ENCODE measurements around the gene ADAMTS3.

DNA sequence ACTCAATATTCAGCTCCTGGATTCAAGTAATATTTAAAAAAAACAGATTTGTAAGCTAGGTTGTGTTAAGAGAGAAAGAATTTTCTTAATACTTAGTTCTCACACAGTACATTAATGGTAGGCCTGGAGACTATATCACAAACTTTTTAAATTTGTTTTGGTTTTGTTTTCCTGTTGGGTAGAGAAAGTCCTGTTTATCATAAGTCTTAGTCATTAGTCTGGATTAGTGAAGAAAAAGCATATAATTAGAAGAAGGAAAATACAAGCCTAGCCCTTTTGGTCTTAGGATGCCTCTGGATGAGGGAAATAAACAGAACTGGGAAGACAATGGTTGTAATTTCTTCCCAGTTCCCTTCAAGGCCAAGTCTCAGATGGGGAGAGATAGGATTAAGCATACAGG lies 163.6 kb downstream of the ADAMTS3 start:
- TF ChIP-seq, protein P1, sequence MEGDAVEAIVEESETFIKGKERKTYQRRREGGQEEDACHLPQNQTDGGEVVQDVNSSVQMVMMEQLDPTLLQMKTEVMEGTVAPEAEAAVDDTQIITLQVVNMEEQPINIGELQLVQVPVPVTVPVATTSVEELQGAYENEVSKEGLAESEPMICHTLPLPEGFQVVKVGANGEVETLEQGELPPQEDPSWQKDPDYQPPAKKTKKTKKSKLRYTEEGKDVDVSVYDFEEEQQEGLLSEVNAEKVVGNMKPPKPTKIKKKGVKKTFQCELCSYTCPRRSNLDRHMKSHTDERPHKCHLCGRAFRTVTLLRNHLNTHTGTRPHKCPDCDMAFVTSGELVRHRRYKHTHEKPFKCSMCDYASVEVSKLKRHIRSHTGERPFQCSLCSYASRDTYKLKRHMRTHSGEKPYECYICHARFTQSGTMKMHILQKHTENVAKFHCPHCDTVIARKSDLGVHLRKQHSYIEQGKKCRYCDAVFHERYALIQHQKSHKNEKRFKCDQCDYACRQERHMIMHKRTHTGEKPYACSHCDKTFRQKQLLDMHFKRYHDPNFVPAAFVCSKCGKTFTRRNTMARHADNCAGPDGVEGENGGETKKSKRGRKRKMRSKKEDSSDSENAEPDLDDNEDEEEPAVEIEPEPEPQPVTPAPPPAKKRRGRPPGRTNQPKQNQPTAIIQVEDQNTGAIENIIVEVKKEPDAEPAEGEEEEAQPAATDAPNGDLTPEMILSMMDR (IDR thresholded peaks at IDR 0.05), result no peak
- no peak for TF ChIP-seq POLR2A (IDR thresholded peaks at IDR 0.05)
